Smooth muscle cell (in vitro differentiated cells): ENCODE measurements around the gene GNA14. TPM values are rescaled to one million over a fixed set of nuclear protein-coding genes. Genes with fewer than 3 reads are reported as not detected.

Experiments
- DNase-seq: peaks from one replicate; lab custom pipeline; 2025; ENCODE audit not compliant: unreplicated experiment; lab: John Stamatoyannopoulos, UW
- H2AFZ ChIP-seq: fragments of 200-600 bp; sonication (generic); 2 replicates; pipeline ENCODE4 v1.6.0; 2016; ENCODE audit warnings: antibody characterized with exemption, low read depth, mild to moderate bottlenecking
- H3F3A ChIP-seq: fragments of 200-600 bp; sonication (generic); 2 replicates; pipeline ENCODE4 v1.6.0; 2017; ENCODE audit warnings: antibody characterized with exemption, low read depth
- H3K27ac ChIP-seq: fragments of 200-600 bp; sonication (generic); 2 replicates; pipeline ENCODE4 v1.5.1; 2016; ENCODE audit warnings: low read depth, mild to moderate bottlenecking
- H3K27me3 ChIP-seq: fragments of 200-600 bp; sonication (generic); 2 replicates; pipeline ENCODE4 v1.6.1; 2016; ENCODE audit warnings: low read depth, mild to moderate bottlenecking
- H3K36me3 ChIP-seq: fragments of 200-600 bp; sonication (generic); 2 replicates; pipeline ENCODE4 v1.5.1; 2016; ENCODE audit warnings: low read depth
- H3K4me1 ChIP-seq: fragments of 200-600 bp; sonication (generic); 2 replicates; pipeline ENCODE4 v1.5.1; 2016; ENCODE audit warnings: low read depth
- H3K4me2 ChIP-seq: fragments of 200-600 bp; sonication (generic); 2 replicates; pipeline ENCODE4 v1.6.0; 2016; ENCODE audit warnings: mild to moderate bottlenecking
- H3K4me3 ChIP-seq: fragments of 200-600 bp; sonication (generic); 2 replicates; pipeline ENCODE4 v1.5.1; 2016; ENCODE audit warnings: mild to moderate bottlenecking
- H3K79me2 ChIP-seq: fragments of 200-600 bp; sonication (generic); 2 replicates; pipeline ENCODE4 v1.6.0; 2016; ENCODE audit warnings: low read depth, mild to moderate bottlenecking
- H3K9ac ChIP-seq: fragments of 200-600 bp; sonication (generic); 2 replicates; pipeline ENCODE4 v1.6.0; 2016; ENCODE audit warnings: low read depth
- H3K9me3 ChIP-seq: fragments of 200-600 bp; sonication (generic); replicated peaks from 2 replicates; pipeline ENCODE4 v1.5.1; 2016; ENCODE audit warnings: low read depth
- H4K20me1 ChIP-seq: fragments of 200-600 bp; sonication (generic); 2 replicates; pipeline ENCODE4 v1.6.0; 2016; ENCODE audit warnings: low read depth
- CTCF ChIP-seq: fragments of 200-600 bp; sonication (generic); IDR thresholded peaks from 2 replicates; pipeline ENCODE4 v1.5.1; 2017; ENCODE audit warnings: borderline replicate concordance, mild to moderate bottlenecking, antibody characterized with exemption; ENCODE audit not compliant: insufficient read depth, poor library complexity, severe bottlenecking
- WGBS: methylation state at CpG from one replicate; pipeline ENCODE4 v1.1.7; 2016; ENCODE audit warnings: low lambda C conversion rate; 5-methylcytosine and 5-hydroxymethylcytosine counted together
- polyA plus RNA-seq: library from polyadenylated mRNA; unstranded; fragments of >200 nt; fragmentation: Nextera tagmentation; extraction: Ambion mirVana; gene quantifications from 2 replicates; pipeline ENCODE4 v1.2.1, GENCODE V29; 2016
- total RNA-seq: library from RNA; depleted of rRNA; stranded (reverse); fragments of >200 nt; gene quantifications from 2 replicates; pipeline ENCODE4 v1.2.3, GENCODE V29; 2014

Gene GNA14
- total and polyA plus RNA-seq, 2 experiments from 2014 or later: 1.6 to 10.2 TPM

DNA sequence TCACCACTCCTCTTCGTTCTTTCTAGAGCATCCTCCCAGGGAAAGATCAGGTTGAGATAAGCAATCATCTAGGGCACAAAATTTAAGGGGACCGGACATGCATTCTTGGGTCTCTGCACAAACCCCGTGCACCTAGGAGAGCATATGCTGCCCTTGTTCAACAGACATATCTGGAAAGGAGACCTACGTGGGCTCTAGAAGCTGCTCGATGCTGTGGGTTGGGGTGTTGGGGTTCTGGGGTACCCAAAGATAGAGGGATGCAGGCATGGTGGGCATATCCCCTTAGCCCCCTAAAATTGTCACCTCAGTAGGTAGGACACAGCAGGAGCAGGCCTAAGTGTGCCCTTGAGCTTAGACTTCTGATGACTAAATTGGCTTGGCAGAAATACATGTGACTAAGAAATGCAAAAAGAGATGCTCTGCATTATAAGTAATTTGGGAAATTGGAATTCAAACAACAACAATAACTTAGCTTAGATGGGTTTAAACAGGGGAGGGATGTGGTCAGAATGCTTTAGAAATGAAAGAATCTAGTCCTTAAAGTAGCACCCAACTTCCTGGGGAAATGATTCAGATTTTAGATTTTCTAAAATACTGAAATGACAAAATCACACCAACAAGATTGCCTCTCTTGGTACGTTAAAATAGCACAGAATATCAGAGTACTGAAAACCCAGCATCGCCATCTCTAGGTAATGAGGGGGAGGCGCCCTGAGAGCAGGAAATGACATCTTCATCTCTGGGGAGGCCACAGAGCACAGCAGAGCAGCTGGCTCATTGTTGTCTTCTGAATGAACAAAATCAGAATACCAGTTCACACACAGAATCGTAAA lies 172.3 kb downstream of the GNA14 start:
- Histone ChIP-seq H3K36me3 (no peaks in the 10 kb centered on the region), H3K9ac (no peak overlapping the region), H3K27ac (no peak overlapping the region), H3K9me3 (peaks cover 6% of the 10 kb centered on the region), H4K20me1 (no peaks in the 10 kb centered on the region), H3F3A (no peaks in the 10 kb centered on the region), H3K4me3 (no peak overlapping the region), H3K79me2 (no peaks in the 10 kb centered on the region), H3K27me3 (no peaks in the 10 kb centered on the region), H3K4me1 (no peaks in the 10 kb centered on the region), H2AFZ (no peak overlapping the region), H3K4me2 (no peak overlapping the region)
- no peak for TF ChIP-seq CTCF
- 82% methylated on average over 9 of the region's 9 CpGs for WGBS
- no peak for DNase-seq

- Histone ChIP-seq H3K4me2 (no peak overlapping the region), H3K9me3 (peaks cover 6% of the 10 kb centered on the region), H3K27me3 (no peaks in the 10 kb centered on the region)
These were observed 173.2 kb downstream of the GNA14 start for GRCh38 chr9:77474936-77475335.

GRCh38 chr9:77472646-77473045 lies 175.5 kb downstream of the GNA14 start:
- no peak overlapping the region for H3K4me3 ChIP-seq
- H4K20me1 ChIP-seq: no peaks in the 10 kb centered on the region
- no peak for TF ChIP-seq CTCF
- H3K27me3 ChIP-seq: no peaks in the 10 kb centered on the region
- no peak overlapping the region for H2AFZ ChIP-seq
- no peak overlapping the region for H3K4me2 ChIP-seq
- WGBS: 95% methylated on average over 3 of the region's 3 CpGs
- no peak overlapping the region for H3K9ac ChIP-seq
- no peaks in the 10 kb centered on the region for H3K4me1 ChIP-seq
- H3K79me2 ChIP-seq: no peaks in the 10 kb centered on the region
- no peaks in the 10 kb centered on the region for H3K36me3 ChIP-seq
- no peaks in the 10 kb centered on the region for H3F3A ChIP-seq
- H3K27ac ChIP-seq: no peak overlapping the region
- no peak for DNase-seq
- H3K9me3 ChIP-seq: peaks cover 6% of the 10 kb centered on the region

More at GRCh38 chr9:77474936-77475335, 173.2 kb downstream of the GNA14 start:
- no peak overlapping the region for H3K27ac ChIP-seq
- no peak for TF ChIP-seq CTCF
- 90% methylated on average over 3 of the region's 3 CpGs for WGBS
- H3F3A ChIP-seq: no peaks in the 10 kb centered on the region
- DNase-seq: no peak
- no peaks in the 10 kb centered on the region for H4K20me1 ChIP-seq
- H3K36me3 ChIP-seq: no peaks in the 10 kb centered on the region
- H3K9ac ChIP-seq: no peak overlapping the region
- no peaks in the 10 kb centered on the region for H3K79me2 ChIP-seq
- H2AFZ ChIP-seq: no peak overlapping the region
- no peaks in the 10 kb centered on the region for H3K4me1 ChIP-seq
- no peak overlapping the region for H3K4me3 ChIP-seq

GRCh38 chr9:77471572-77471971 lies 176.6 kb downstream of the GNA14 start:
- Histone ChIP-seq H3K79me2 (no peaks in the 10 kb centered on the region), H3K36me3 (no peaks in the 10 kb centered on the region), H3F3A (no peaks in the 10 kb centered on the region), H3K4me3 (no peak overlapping the region), H3K9ac (no peak overlapping the region), H2AFZ (no peak overlapping the region), H3K27me3 (no peaks in the 10 kb centered on the region), H3K9me3 (peaks cover 6% of the 10 kb centered on the region), H3K4me1 (peaks cover 5% of the 10 kb centered on the region), H3K27ac (no peak overlapping the region), H3K4me2 (no peak overlapping the region), H4K20me1 (no peaks in the 10 kb centered on the region)
- no peak for DNase-seq
- TF ChIP-seq CTCF: no peak
- WGBS: 92% methylated on average over 3 of the region's 3 CpGs
